ENCODE data around the gene AMBRA1. TPM values are rescaled to one million over a fixed set of nuclear protein-coding genes. Genes with fewer than 3 reads are reported as not detected.
A peak's percentile ranks its signal among the peaks of the same experiment; 100 is the strongest.

AMBRA1 gene
- total and polyA plus RNA-seq, 2 donors (not counting 3 experiments of a cell fraction or from before 2014, with no cell fraction given), result 18.4 to 32.4 TPM

- Histone ChIP-seq H3K9me1 (replicated peaks; ENCODE audit: control insufficient read depth, extremely low read depth, insufficient read depth, low read length) (no peaks in the 10 kb centered on the region), H3K79me2 (ENCODE audit: control insufficient read depth, insufficient read depth, low read length) (no peaks in the 10 kb centered on the region), H3K27me3 (ENCODE audit: control insufficient read depth in 2 of 2, insufficient read depth in 2 of 2, low read length in 2 of 2) (peaks cover 23 to 39% of the 10 kb centered on the region in 2 experiments), H3K9ac (replicated peaks; ENCODE audit: extremely low read depth, insufficient read depth, low read length) (no peak overlapping the region), H3K27ac (ENCODE audit: insufficient read depth, low read depth, low read length) (no peak overlapping the region), H3K4me3 (replicated peaks in 1 of 3; ENCODE audit: insufficient read depth in 1 of 3, low read depth in 1 of 3, low read length in 3 of 3) (peak overlapping the region in 2 of 3 experiments; percentile 18 to 21), H2AFZ (ENCODE audit: low read depth, low read length) (peak overlapping the region; percentile 32), H4K20me1 (replicated peaks; ENCODE audit: control insufficient read depth, extremely low read depth, insufficient read depth, low read length) (no peaks in the 10 kb centered on the region), H3K4me2 (ENCODE audit: insufficient read depth, low read length) (peak overlapping the region; percentile 21), H3K9me3 (replicated peaks; ENCODE audit: control insufficient read depth, insufficient read depth, low read length) (no peaks in the 10 kb centered on the region), H3K4me1 (ENCODE audit: control insufficient read depth, extremely low read depth, insufficient read depth, low read length) (peaks cover 3% of the 10 kb centered on the region), H3K36me3 (ENCODE audit: control insufficient read depth in 2 of 2, extremely low read depth in 1 of 2, insufficient read depth in 2 of 2, low read length in 2 of 2) (no peaks in the 10 kb centered on the region)
- TF ChIP-seq FOS (IDR thresholded peaks at IDR 0.05; ENCODE audit: borderline replicate concordance, insufficient read depth, low read length) (no peak), EZH2 (IDR thresholded peaks at IDR 0.05; ENCODE audit: borderline replicate concordance, low read depth, low read length, severe bottlenecking) (no peak), GATA2 (IDR thresholded peaks at IDR 0.05; ENCODE audit: insufficient read depth, insufficient read length, low read depth, low read length) (no peak), JUN (IDR thresholded peaks at IDR 0.05; ENCODE audit: borderline replicate concordance, insufficient read depth, insufficient read length, low read depth) (no peak), POLR2AphosphoS5 (IDR thresholded peaks at IDR 0.05; ENCODE audit: insufficient read depth, low read depth, low read length) (peak; percentile 31)
- TF ChIP-seq, protein P1, sequence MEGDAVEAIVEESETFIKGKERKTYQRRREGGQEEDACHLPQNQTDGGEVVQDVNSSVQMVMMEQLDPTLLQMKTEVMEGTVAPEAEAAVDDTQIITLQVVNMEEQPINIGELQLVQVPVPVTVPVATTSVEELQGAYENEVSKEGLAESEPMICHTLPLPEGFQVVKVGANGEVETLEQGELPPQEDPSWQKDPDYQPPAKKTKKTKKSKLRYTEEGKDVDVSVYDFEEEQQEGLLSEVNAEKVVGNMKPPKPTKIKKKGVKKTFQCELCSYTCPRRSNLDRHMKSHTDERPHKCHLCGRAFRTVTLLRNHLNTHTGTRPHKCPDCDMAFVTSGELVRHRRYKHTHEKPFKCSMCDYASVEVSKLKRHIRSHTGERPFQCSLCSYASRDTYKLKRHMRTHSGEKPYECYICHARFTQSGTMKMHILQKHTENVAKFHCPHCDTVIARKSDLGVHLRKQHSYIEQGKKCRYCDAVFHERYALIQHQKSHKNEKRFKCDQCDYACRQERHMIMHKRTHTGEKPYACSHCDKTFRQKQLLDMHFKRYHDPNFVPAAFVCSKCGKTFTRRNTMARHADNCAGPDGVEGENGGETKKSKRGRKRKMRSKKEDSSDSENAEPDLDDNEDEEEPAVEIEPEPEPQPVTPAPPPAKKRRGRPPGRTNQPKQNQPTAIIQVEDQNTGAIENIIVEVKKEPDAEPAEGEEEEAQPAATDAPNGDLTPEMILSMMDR (IDR thresholded peaks at IDR 0.05; ENCODE audit: extremely low read depth in 1 of 2, insufficient read depth in 1 of 2, low read depth in 1 of 2, low read length in 2 of 2), result peak; percentile 95
- TF ChIP-seq, protein P2, sequence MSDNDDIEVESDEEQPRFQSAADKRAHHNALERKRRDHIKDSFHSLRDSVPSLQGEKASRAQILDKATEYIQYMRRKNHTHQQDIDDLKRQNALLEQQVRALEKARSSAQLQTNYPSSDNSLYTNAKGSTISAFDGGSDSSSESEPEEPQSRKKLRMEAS (IDR thresholded peaks at IDR 0.05; ENCODE audit: insufficient read depth, insufficient read length), result peak; percentile 9
- FAIRE-seq (peak; percentile 81), DNase-seq (ENCODE audit: low read depth, low spot score) (peak; percentile 77)
- CTCF ChIA-PET, result interaction anchor here (0.6 to 7.2 kb wide), 25 partner anchors 9 to 311 kb away, joined by 3 to 99 read pairs (median 4); partner anchors contain the start of genes ARHGAP1, ATG13 and ZNF408
- intact Hi-C loops (cut with micrococcal nuclease), result loop anchor here (1.0 to 2.0 kb wide), 4 partner anchors 140 to 311 kb away; partner anchors contain the start of genes ARHGAP1, ATG13, HARBI1 and ZNF408
- POLR2A ChIA-PET, result interaction anchor here (1.1 kb wide), 1 partner anchor 9 kb away, joined by 5 read pairs; no protein-coding TSS in a partner anchor
- dilution Hi-C loops (cut with MboI; ENCODE audit: extremely low pct_ligation_motif_present, low sequenced_read_pairs), result no loop called here
- no TSS peak for BruUV-seq (replicated peaks)
Observed at GRCh38 chr11:46389450-46390330, 204.1 kb downstream of the AMBRA1 start.
